ENCODE results near the gene WDR91. TPM values are rescaled to one million over a fixed set of nuclear protein-coding genes. Genes with fewer than 3 reads are reported as not detected.

Gene WDR91
- total and polyA plus RNA-seq, 4 donors, result 5.8 to 19.0 (median 9.2) TPM

DNA sequence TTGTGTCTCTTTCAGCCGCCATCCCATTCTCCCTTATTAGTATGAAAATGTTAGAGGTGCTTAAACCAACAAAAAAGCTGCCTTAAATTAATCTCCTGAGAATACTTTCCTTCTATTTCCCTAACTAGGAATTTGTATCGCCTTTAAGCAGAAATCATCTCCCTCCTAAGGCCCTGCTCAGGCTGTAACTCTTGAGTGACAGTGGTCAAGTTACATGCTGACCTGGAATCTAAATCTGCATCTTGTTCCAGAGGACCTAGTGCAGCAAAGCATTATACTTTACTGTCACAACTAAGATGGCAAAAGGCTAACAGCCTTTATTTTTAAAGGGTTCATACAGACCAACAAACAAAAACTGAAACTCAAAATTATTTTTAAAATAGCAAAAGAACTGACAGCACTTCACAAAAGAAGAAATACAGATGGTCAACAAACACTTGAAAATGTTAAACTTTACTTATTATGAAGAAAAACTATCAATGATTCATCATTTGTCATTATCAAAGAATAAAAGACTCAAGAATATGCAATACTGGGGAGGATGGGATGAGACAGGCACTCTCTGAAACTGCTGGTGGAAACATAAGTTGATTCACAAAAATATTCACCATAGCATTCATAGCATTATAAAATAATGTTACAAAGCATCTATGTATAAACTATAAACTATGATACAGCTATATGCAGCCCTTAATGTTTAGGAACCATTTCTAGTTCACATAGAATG, 51.8 kb downstream of the WDR91 start:
- H3K9ac ChIP-seq (ENCODE audit: low read depth in 1 of 2, low read length in 2 of 2), result peak overlapping the region in 1 of 2 donors; percentile 63
- WGBS, result 87% methylated on average over 2 of the region's 2 CpGs
- DNase-seq (ENCODE audit: low spot score), result no peak
- peaks cover 6 to 40% (median 24%) of the 10 kb centered on the region in 4 donors for H3K4me1 ChIP-seq (ENCODE audit: control insufficient read depth in 4 of 4, insufficient read depth in 4 of 4, low read length in 3 of 4)
- H3K9me3 ChIP-seq (ENCODE audit: control insufficient read depth in 4 of 4, low read length in 3 of 4), result no peaks in the 10 kb centered on the region
- no peak for TF ChIP-seq GABPA (IDR thresholded peaks at IDR 0.05 in 1 of 2, conservative IDR thresholded peaks at IDR 0.05 in 1 of 2)
- TF ChIP-seq RXRA (IDR thresholded peaks at IDR 0.05), result no peak
- no peak for TF ChIP-seq HNF4A (conservative IDR thresholded peaks at IDR 0.05)
- no peak for TF ChIP-seq FOXA1 (IDR thresholded peaks at IDR 0.05)
- TF ChIP-seq, protein P1, sequence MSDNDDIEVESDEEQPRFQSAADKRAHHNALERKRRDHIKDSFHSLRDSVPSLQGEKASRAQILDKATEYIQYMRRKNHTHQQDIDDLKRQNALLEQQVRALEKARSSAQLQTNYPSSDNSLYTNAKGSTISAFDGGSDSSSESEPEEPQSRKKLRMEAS (IDR thresholded peaks at IDR 0.05), result no peak
- TF ChIP-seq, protein P2, sequence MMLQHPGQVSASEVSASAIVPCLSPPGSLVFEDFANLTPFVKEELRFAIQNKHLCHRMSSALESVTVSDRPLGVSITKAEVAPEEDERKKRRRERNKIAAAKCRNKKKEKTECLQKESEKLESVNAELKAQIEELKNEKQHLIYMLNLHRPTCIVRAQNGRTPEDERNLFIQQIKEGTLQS (IDR thresholded peaks at IDR 0.05), result no peak
- H3K36me3 ChIP-seq (ENCODE audit: control insufficient read depth in 4 of 4, insufficient read depth in 3 of 4, low read depth in 1 of 4, low read length in 3 of 4), result peaks cover 0 to 7% (median 3%) of the 10 kb centered on the region in 4 donors
- H3K4me3 ChIP-seq (ENCODE audit: low read depth in 1 of 3, low read length in 3 of 3), result no peak overlapping the region
- H3K27me3 ChIP-seq (ENCODE audit: control insufficient read depth in 4 of 4, insufficient read depth in 4 of 4, low read length in 3 of 4), result no peaks in the 10 kb centered on the region
- peak overlapping the region; percentile 58 to 85 for H3K27ac ChIP-seq (ENCODE audit: low read depth in 1 of 2, low read length in 2 of 2)

DNA sequence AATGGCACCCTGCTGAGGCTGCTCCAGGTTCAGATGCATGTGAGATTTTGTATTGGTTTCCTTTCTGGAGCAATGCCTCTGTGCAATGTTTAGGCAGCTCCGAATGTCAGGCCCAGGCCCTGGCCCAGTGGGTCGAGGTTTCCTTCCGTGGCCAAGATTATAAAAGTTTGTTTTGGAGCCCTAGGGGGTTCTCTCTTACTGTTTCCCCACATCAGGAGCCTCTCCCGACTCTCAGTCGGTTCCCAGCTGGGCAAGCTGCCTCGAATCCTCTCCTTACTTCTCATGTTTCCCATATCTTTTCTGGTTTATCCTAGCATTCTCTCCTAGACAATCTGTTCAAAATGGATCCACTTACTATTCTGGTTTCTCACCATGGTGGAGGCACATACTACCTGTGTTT, 52.5 kb downstream of the WDR91 start:
- H3K27me3 ChIP-seq (ENCODE audit: control insufficient read depth in 4 of 4, insufficient read depth in 4 of 4, low read length in 3 of 4), result no peaks in the 10 kb centered on the region
- H3K36me3 ChIP-seq (ENCODE audit: control insufficient read depth in 4 of 4, insufficient read depth in 3 of 4, low read depth in 1 of 4, low read length in 3 of 4), result peaks cover 0 to 4% (median 2%) of the 10 kb centered on the region in 4 donors
- peak overlapping the region; percentile 55 to 58 for H3K27ac ChIP-seq (ENCODE audit: low read depth in 1 of 2, low read length in 2 of 2)
- no peaks in the 10 kb centered on the region for H3K9me3 ChIP-seq (ENCODE audit: control insufficient read depth in 4 of 4, low read length in 3 of 4)
- H3K4me3 ChIP-seq (ENCODE audit: low read depth in 1 of 3, low read length in 3 of 3), result no peak overlapping the region
- peaks cover 5 to 40% (median 24%) of the 10 kb centered on the region in 4 donors for H3K4me1 ChIP-seq (ENCODE audit: control insufficient read depth in 4 of 4, insufficient read depth in 4 of 4, low read length in 3 of 4)
- no peak for DNase-seq (ENCODE audit: low spot score)
- no peak overlapping the region for H3K9ac ChIP-seq (ENCODE audit: low read depth in 1 of 2, low read length in 2 of 2)
- TF ChIP-seq FOXA2 (IDR thresholded peaks at IDR 0.05) (no peak), GABPA (IDR thresholded peaks at IDR 0.05 in 1 of 2, conservative IDR thresholded peaks at IDR 0.05 in 1 of 2) (no peak), RAD21 (IDR thresholded peaks at IDR 0.05) (no peak), SP1 (IDR thresholded peaks at IDR 0.05) (no peak), NR2F2 (IDR thresholded peaks at IDR 0.05) (no peak), HNF4A (conservative IDR thresholded peaks at IDR 0.05) (no peak), RXRA (IDR thresholded peaks at IDR 0.05) (no peak), HNF4G (IDR thresholded peaks at IDR 0.05) (no peak), FOXA1 (IDR thresholded peaks at IDR 0.05) (no peak), EGR1 (IDR thresholded peaks at IDR 0.05; ENCODE audit: low read depth in 2 of 2) (no peak), TAF1 (conservative IDR thresholded peaks at IDR 0.05) (no peak), YY1 (IDR thresholded peaks at IDR 0.05) (no peak), JUND (IDR thresholded peaks at IDR 0.05) (no peak)
- TF ChIP-seq, protein P3, sequence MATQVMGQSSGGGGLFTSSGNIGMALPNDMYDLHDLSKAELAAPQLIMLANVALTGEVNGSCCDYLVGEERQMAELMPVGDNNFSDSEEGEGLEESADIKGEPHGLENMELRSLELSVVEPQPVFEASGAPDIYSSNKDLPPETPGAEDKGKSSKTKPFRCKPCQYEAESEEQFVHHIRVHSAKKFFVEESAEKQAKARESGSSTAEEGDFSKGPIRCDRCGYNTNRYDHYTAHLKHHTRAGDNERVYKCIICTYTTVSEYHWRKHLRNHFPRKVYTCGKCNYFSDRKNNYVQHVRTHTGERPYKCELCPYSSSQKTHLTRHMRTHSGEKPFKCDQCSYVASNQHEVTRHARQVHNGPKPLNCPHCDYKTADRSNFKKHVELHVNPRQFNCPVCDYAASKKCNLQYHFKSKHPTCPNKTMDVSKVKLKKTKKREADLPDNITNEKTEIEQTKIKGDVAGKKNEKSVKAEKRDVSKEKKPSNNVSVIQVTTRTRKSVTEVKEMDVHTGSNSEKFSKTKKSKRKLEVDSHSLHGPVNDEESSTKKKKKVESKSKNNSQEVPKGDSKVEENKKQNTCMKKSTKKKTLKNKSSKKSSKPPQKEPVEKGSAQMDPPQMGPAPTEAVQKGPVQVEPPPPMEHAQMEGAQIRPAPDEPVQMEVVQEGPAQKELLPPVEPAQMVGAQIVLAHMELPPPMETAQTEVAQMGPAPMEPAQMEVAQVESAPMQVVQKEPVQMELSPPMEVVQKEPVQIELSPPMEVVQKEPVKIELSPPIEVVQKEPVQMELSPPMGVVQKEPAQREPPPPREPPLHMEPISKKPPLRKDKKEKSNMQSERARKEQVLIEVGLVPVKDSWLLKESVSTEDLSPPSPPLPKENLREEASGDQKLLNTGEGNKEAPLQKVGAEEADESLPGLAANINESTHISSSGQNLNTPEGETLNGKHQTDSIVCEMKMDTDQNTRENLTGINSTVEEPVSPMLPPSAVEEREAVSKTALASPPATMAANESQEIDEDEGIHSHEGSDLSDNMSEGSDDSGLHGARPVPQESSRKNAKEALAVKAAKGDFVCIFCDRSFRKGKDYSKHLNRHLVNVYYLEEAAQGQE (IDR thresholded peaks at IDR 0.05), result no peak
- TF ChIP-seq, protein P1 (IDR thresholded peaks at IDR 0.05), result no peak
- TF ChIP-seq, protein P2 (IDR thresholded peaks at IDR 0.05), result no peak
- TF ChIP-seq, protein P4, sequence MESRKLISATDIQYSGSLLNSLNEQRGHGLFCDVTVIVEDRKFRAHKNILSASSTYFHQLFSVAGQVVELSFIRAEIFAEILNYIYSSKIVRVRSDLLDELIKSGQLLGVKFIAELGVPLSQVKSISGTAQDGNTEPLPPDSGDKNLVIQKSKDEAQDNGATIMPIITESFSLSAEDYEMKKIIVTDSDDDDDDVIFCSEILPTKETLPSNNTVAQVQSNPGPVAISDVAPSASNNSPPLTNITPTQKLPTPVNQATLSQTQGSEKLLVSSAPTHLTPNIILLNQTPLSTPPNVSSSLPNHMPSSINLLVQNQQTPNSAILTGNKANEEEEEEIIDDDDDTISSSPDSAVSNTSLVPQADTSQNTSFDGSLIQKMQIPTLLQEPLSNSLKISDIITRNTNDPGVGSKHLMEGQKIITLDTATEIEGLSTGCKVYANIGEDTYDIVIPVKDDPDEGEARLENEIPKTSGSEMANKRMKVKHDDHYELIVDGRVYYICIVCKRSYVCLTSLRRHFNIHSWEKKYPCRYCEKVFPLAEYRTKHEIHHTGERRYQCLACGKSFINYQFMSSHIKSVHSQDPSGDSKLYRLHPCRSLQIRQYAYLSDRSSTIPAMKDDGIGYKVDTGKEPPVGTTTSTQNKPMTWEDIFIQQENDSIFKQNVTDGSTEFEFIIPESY (IDR thresholded peaks at IDR 0.05), result no peak
- TF ChIP-seq, protein P5, sequence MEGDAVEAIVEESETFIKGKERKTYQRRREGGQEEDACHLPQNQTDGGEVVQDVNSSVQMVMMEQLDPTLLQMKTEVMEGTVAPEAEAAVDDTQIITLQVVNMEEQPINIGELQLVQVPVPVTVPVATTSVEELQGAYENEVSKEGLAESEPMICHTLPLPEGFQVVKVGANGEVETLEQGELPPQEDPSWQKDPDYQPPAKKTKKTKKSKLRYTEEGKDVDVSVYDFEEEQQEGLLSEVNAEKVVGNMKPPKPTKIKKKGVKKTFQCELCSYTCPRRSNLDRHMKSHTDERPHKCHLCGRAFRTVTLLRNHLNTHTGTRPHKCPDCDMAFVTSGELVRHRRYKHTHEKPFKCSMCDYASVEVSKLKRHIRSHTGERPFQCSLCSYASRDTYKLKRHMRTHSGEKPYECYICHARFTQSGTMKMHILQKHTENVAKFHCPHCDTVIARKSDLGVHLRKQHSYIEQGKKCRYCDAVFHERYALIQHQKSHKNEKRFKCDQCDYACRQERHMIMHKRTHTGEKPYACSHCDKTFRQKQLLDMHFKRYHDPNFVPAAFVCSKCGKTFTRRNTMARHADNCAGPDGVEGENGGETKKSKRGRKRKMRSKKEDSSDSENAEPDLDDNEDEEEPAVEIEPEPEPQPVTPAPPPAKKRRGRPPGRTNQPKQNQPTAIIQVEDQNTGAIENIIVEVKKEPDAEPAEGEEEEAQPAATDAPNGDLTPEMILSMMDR (IDR thresholded peaks at IDR 0.05; ENCODE audit: low read depth, low read length, missing input control), result no peak
- 80% methylated on average over 6 of the region's 6 CpGs for WGBS

Measured in liver (tissue), 9 donors.